Kidney epithelial cell (primary cell): ENCODE measurements around the gene ALMS1. TPM values are rescaled to one million over a fixed set of nuclear protein-coding genes. Genes with fewer than 3 reads are reported as not detected.
"Not testable (repeated sequence)": the region's sequence is repeated elsewhere in the genome, so short reads cannot be mapped to it uniquely, and the experiment has no call there.

Experiments used
- DNase-seq: peaks from one replicate; pipeline ENCODE4 v3.0.0-alpha.2; 2010; ENCODE audit warnings: low read depth
- H3K27me3 ChIP-seq: 2 replicates; pipeline ENCODE4 v1.6.0; 2011; ENCODE audit warnings: low read length; ENCODE audit not compliant: control insufficient read depth, insufficient read depth
- H3K36me3 ChIP-seq: 2 replicates; pipeline ENCODE4 v1.5.1; 2011; ENCODE audit warnings: low read length; ENCODE audit not compliant: control insufficient read depth, insufficient read depth
- H3K4me3 ChIP-seq: 2 replicates; pipeline ENCODE4 v1.5.1; 2011; ENCODE audit warnings: low read depth, mild to moderate bottlenecking, control low read depth, low read length
- total RNA-seq: library from RNA; depleted of rRNA; stranded (reverse); fragments of >200 nt; gene quantifications from 2 replicates; pipeline ENCODE4 v1.2.3, GENCODE V29; 2015
- TF ChIP-seq, protein P1 (sequence below): IDR thresholded peaks from 2 replicates; pipeline ENCODE4 v1.5.1; 2011; ENCODE audit warnings: mild to moderate bottlenecking, moderate library complexity, low read length, control low read depth, inconsistent platforms; ENCODE audit not compliant: insufficient read depth, poor library complexity, severe bottlenecking

The ALMS1 gene
- total RNA-seq, 1 donor from 2014 or later, result 26.1 TPM

DNA sequence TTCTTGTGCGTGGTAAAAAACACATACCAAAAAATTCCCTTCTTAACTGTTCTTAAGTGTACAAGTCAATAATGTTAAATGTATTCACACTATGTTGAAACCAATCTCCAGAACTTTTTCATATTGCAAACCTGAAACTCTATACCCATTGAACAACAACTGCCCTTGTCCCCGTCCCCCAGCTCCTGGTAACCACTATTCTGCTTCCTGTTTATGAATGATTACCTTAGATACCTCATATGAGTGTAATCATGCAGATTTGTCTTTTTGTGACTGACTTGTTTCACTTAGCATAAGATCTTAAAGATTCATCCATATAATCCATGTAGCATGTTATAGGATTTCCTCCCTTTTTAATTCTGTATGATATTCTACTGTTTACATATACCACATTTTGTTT lies 196.7 kb downstream of the ALMS1 start:
- Histone ChIP-seq H3K4me3 (no peak overlapping the region), H3K27me3 (no peaks in the 10 kb centered on the region), H3K36me3 (no peaks in the 10 kb centered on the region)
- DNase-seq, result no peak
- TF ChIP-seq, protein P1, sequence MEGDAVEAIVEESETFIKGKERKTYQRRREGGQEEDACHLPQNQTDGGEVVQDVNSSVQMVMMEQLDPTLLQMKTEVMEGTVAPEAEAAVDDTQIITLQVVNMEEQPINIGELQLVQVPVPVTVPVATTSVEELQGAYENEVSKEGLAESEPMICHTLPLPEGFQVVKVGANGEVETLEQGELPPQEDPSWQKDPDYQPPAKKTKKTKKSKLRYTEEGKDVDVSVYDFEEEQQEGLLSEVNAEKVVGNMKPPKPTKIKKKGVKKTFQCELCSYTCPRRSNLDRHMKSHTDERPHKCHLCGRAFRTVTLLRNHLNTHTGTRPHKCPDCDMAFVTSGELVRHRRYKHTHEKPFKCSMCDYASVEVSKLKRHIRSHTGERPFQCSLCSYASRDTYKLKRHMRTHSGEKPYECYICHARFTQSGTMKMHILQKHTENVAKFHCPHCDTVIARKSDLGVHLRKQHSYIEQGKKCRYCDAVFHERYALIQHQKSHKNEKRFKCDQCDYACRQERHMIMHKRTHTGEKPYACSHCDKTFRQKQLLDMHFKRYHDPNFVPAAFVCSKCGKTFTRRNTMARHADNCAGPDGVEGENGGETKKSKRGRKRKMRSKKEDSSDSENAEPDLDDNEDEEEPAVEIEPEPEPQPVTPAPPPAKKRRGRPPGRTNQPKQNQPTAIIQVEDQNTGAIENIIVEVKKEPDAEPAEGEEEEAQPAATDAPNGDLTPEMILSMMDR, result no peak

DNA sequence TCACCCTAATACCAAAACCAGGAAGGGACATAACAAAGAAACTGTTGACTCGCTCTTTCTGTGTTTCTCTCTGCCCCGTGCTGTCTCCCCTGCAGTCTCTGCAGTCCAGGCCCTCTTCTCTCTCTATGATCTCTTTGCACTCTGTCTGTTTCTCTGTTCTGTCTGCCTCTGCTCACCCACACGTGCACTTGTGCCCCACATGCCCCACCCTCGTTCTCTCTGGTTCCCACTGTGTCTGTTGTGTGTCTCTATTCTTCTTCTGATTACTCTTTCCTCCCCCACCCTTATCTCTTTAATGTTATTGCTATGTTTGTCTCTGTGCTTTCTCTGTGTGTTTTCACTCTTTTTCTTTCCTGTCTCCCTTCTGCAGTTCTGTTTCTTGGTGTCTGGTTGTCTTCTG lies 202.5 kb downstream of the ALMS1 start:
- Histone ChIP-seq H3K4me3 (no peak overlapping the region), H3K27me3 (no peaks in the 10 kb centered on the region), H3K36me3 (no peaks in the 10 kb centered on the region)
- no peak for DNase-seq
- TF ChIP-seq, protein P1, result no peak

DNA sequence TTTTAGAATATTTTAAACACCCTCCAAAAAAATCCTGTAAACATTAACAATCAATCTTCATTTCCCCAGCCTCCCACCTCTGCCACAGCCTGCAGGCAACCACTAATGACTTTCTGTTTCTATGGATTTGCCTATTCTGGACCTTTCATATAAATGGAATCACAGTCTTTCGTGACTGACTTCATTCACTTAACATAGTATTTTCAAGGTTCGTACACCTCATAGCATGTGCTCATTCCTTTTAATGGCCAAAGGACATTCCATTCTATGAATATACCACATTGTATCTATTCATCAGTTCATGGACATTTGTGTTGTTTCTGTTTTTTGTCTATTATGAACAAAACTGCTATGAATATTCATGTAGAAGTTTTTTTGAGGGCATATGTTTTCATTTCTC lies 208.0 kb downstream of the ALMS1 start:
- no peak for DNase-seq
- Histone ChIP-seq H3K36me3 (no peaks in the 10 kb centered on the region), H3K27me3 (no peaks in the 10 kb centered on the region), H3K4me3 (no peak overlapping the region)
- TF ChIP-seq, protein P1, result no peak

DNA sequence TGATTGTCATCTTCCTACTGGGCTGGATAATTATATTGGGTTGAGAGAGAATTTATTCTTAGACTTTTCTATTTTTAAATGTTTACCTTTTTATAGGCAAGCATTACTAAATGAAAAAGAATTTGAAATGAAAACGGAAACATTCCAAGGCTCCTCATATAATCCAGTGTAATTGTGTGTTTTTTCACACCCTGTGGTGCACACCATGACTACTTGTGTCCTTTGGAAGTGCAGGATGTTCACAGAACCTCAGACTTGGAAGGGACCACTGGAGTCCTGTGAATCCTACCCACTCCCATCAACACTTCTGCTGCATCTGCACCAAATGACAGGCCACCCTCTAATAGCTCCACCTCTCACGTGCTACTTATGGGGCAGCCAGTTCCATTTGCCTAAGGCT lies 208.6 kb downstream of the ALMS1 start:
- DNase-seq, result no peak
- no peaks in the 10 kb centered on the region for H3K36me3 ChIP-seq
- H3K4me3 ChIP-seq, result no peak overlapping the region
- no peaks in the 10 kb centered on the region for H3K27me3 ChIP-seq
- TF ChIP-seq, protein P1, result no peak

- TF ChIP-seq, protein P1, result no peak
- Histone ChIP-seq H3K27me3 (no peaks in the 10 kb centered on the region), H3K4me3 (no peak overlapping the region), H3K36me3 (no peaks in the 10 kb centered on the region)
- no peak for DNase-seq
Measured at GRCh38 chr2:73601780-73602179, 216.1 kb downstream of the ALMS1 start.

DNA sequence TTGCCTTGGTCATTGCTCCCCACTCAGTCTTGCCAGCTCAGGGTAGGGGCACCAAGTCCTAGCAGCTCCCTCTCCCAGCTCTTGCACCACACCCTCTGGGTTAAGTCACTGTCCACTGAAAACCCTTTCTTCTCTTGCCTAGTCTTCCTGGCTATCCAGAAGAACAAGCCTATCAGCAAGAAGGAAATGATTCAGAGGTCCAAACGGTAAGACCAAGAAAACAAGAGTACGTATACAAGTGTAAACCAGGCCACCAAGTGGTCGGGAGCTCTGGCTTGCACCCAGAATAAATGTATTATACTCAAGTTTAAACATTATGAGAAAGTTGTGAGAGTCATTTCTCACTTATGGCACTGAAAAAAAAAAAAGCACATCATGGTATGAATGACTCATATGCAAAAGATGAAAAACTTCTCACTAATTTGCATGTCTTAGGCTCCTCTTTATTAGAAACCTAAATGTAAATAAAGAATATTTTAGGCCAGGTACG lies 217.5 kb downstream of the ALMS1 start:
- DNase-seq, H3K4me3 ChIP-seq, H3K27me3 ChIP-seq, H3K36me3 ChIP-seq: not testable (repeated sequence)

GRCh38 chr2:73604589-73604988 lies 219.0 kb downstream of the ALMS1 start:
- not testable (repeated sequence) for H3K4me3 ChIP-seq, H3K27me3 ChIP-seq, H3K36me3 ChIP-seq, DNase-seq
